Measurements from ENCODE around the gene SLC28A1. TPM values are rescaled to one million over a fixed set of nuclear protein-coding genes. Genes with fewer than 3 reads are reported as not detected.

SLC28A1 gene
- total and polyA plus RNA-seq, 2 donors (not counting 1 experiment from before 2014, with no cell fraction given): not detected

- Histone ChIP-seq H3K36me3 (replicated peaks in 1 of 2; ENCODE audit: control extremely low read depth in 1 of 2, control insufficient read depth in 1 of 2, extremely low read depth in 1 of 2, insufficient read depth in 2 of 2, low read length in 1 of 2) (no peaks in the 10 kb centered on the region), H3K9ac (ENCODE audit: low read length) (no peak overlapping the region), H3K9me3 (ENCODE audit: control extremely low read depth in 1 of 3, control insufficient read depth in 2 of 3, insufficient read depth in 1 of 3, low read length in 2 of 3) (peaks cover 0 to 5% (median 4%) of the 10 kb centered on the region in 3 donors), H2AFZ (ENCODE audit: insufficient read depth, low read depth, low read length, poor library complexity, severe bottlenecking) (no peak overlapping the region), H3K79me2 (ENCODE audit: control insufficient read depth, insufficient read depth, low read length) (no peaks in the 10 kb centered on the region), H3K27ac (ENCODE audit: low read length in 2 of 2) (no peak overlapping the region), H3K4me2 (replicated peaks; ENCODE audit: low read depth, low read length, poor library complexity, severe bottlenecking) (no peak overlapping the region), H4K20me1 (ENCODE audit: control insufficient read depth, insufficient read depth, low read length, poor library complexity, severe bottlenecking) (no peaks in the 10 kb centered on the region), H3K27me3 (replicated peaks in 1 of 4; ENCODE audit: control extremely low read depth in 1 of 4, control insufficient read depth in 3 of 4, insufficient read depth in 4 of 4, low read length in 3 of 4) (peaks cover 0 to 8% (median 0%) of the 10 kb centered on the region in 4 experiments), H3K4me1 (ENCODE audit: control insufficient read depth in 2 of 2, insufficient read depth in 2 of 2, low read length in 2 of 2) (no peaks in the 10 kb centered on the region), H3K4me3 (ENCODE audit: control extremely low read depth in 1 of 5, extremely low read depth in 1 of 5, insufficient read depth in 1 of 5, low read depth in 2 of 5, low read length in 4 of 5) (no peak overlapping the region)
- H3K4me3 Mint-ChIP-seq: no peak overlapping the region
- peaks cover 4% of the 10 kb centered on the region for H3K4me1 Mint-ChIP-seq
- DNase-seq: no peak
- H3K9me3 Mint-ChIP-seq (ENCODE audit: insufficient read depth): no peaks in the 10 kb centered on the region
- no peak for TF ChIP-seq EZH2 (IDR thresholded peaks at IDR 0.05; ENCODE audit: borderline replicate concordance, insufficient read depth, low read depth, low read length, poor library complexity, severe bottlenecking)
- no peak for TF ChIP-seq CTCF (IDR thresholded peaks at IDR 0.05)
- CTCF ChIA-PET: interaction anchor here (0.6 kb wide), 2 partner anchors 59 to 81 kb away, joined by 3 read pairs; no protein-coding TSS in a partner anchor
- WGBS (ENCODE audit: insufficient coverage): 87% methylated on average over 2 of the region's 3 CpGs
- POLR2A ChIA-PET: no interaction called here
- intact Hi-C loops (cut with micrococcal nuclease): no loop called here
- no peak for ATAC-seq (ENCODE audit: low read depth)
- no peak overlapping the region for H3K27ac Mint-ChIP-seq
- peaks cover 24% of the 10 kb centered on the region for H3K27me3 Mint-ChIP-seq
These were observed 78.5 kb downstream of the SLC28A1 start for GRCh38 chr15:84962955-84963354.

- H3K27me3 Mint-ChIP-seq: peaks cover 16% of the 10 kb centered on the region
- H3K79me2 ChIP-seq (ENCODE audit: control insufficient read depth, insufficient read depth, low read length): no peaks in the 10 kb centered on the region
- H3K9me3 Mint-ChIP-seq (ENCODE audit: insufficient read depth): no peaks in the 10 kb centered on the region
- H3K36me3 ChIP-seq (replicated peaks in 1 of 2; ENCODE audit: control extremely low read depth in 1 of 2, control insufficient read depth in 1 of 2, extremely low read depth in 1 of 2, insufficient read depth in 2 of 2, low read length in 1 of 2): no peaks in the 10 kb centered on the region
- H3K4me3 Mint-ChIP-seq: no peak overlapping the region
- H3K4me1 Mint-ChIP-seq: no peaks in the 10 kb centered on the region
- peaks cover 0 to 8% (median 0%) of the 10 kb centered on the region in 4 experiments for H3K27me3 ChIP-seq (replicated peaks in 1 of 4; ENCODE audit: control extremely low read depth in 1 of 4, control insufficient read depth in 3 of 4, insufficient read depth in 4 of 4, low read length in 3 of 4)
- no peak for ATAC-seq (ENCODE audit: low read depth)
- TF ChIP-seq CTCF (IDR thresholded peaks at IDR 0.05) (no peak), EZH2 (IDR thresholded peaks at IDR 0.05; ENCODE audit: borderline replicate concordance, insufficient read depth, low read depth, low read length, poor library complexity, severe bottlenecking) (no peak)
- H3K9ac ChIP-seq (ENCODE audit: low read length): no peak overlapping the region
- no peak overlapping the region for H2AFZ ChIP-seq (ENCODE audit: insufficient read depth, low read depth, low read length, poor library complexity, severe bottlenecking)
- no peak overlapping the region for H3K4me2 ChIP-seq (replicated peaks; ENCODE audit: low read depth, low read length, poor library complexity, severe bottlenecking)
- no peak for DNase-seq
- H4K20me1 ChIP-seq (ENCODE audit: control insufficient read depth, insufficient read depth, low read length, poor library complexity, severe bottlenecking): no peaks in the 10 kb centered on the region
- H3K27ac Mint-ChIP-seq: no peak overlapping the region
- CTCF ChIA-PET: interaction anchor here (1.2 kb wide), 1 partner anchor 29 kb away, joined by 3 read pairs; no protein-coding TSS in a partner anchor
- no peaks in the 10 kb centered on the region for H3K4me1 ChIP-seq (ENCODE audit: control insufficient read depth in 2 of 2, insufficient read depth in 2 of 2, low read length in 2 of 2)
- 64% methylated on average over 3 of the region's 3 CpGs for WGBS (ENCODE audit: insufficient coverage)
- no peak overlapping the region for H3K27ac ChIP-seq (ENCODE audit: low read length in 2 of 2)
- intact Hi-C loops (cut with micrococcal nuclease): no loop called here
- peaks cover 0 to 5% (median 4%) of the 10 kb centered on the region in 3 donors for H3K9me3 ChIP-seq (ENCODE audit: control extremely low read depth in 1 of 3, control insufficient read depth in 2 of 3, insufficient read depth in 1 of 3, low read length in 2 of 3)
- H3K4me3 ChIP-seq (ENCODE audit: control extremely low read depth in 1 of 5, extremely low read depth in 1 of 5, insufficient read depth in 1 of 5, low read depth in 2 of 5, low read length in 4 of 5): no peak overlapping the region
- POLR2A ChIA-PET: no interaction called here
These were observed 82.9 kb downstream of the SLC28A1 start for GRCh38 chr15:84967380-84967779.

Data from B cell (primary cell).